WTC11 (cell line): ENCODE measurements around the gene ZNF468. TPM values are rescaled to one million over a fixed set of nuclear protein-coding genes. Genes with fewer than 3 reads are reported as not detected.
"Not testable (repeated sequence)": the region's sequence is repeated elsewhere in the genome, so short reads cannot be mapped to it uniquely, and the experiment has no call there.

Source experiments
- ATAC-seq: fragments of 200-7000 bp; cut with Tn5 transposase; 2 replicates; pipeline ENCODE4 v1.10.0; 2021; ENCODE audit warnings: mild to moderate bottlenecking, moderate library complexity
- CTCF ChIA-PET: fragments of 300-600 bp; sonication (Branson Sonifier 250); formaldehyde crosslinking; loops from one replicate; lab custom pipeline; 2021; ENCODE audit warnings: antibody characterized with exemption; lab: Charles Lee
- POLR2A ChIA-PET: fragments of 350-600 bp; sonication (Branson Sonifier 250); formaldehyde crosslinking; loops from one replicate; lab custom pipeline; 2021; ENCODE audit warnings: antibody characterized with exemption; lab: Charles Lee
- DNase-seq: peaks from one replicate; pipeline ENCODE4 v3.0.0; 2021; ENCODE audit warnings: low spot score
- H3K27ac Mint-ChIP-seq: 2 replicates; pipeline ENCODE4 v1.8.0; 2021; ENCODE audit warnings: mixed read lengths
- H3K27me3 Mint-ChIP-seq: 2 replicates; pipeline ENCODE4 v1.8.0; 2021; ENCODE audit warnings: low read depth, mild to moderate bottlenecking, moderate library complexity, mixed read lengths
- H3K36me3 Mint-ChIP-seq: 2 replicates; pipeline ENCODE4 v1.8.0; 2021; ENCODE audit warnings: mixed read lengths
- H3K4me1 Mint-ChIP-seq: 2 replicates; pipeline ENCODE4 v1.8.0; 2022; ENCODE audit warnings: mixed read lengths
- H3K4me3 Mint-ChIP-seq: 2 replicates; pipeline ENCODE4 v1.8.0; 2021; ENCODE audit warnings: mild to moderate bottlenecking, moderate library complexity, mixed read lengths
- H3K9me3 Mint-ChIP-seq: 2 replicates; pipeline ENCODE4 v1.8.0; 2021; ENCODE audit warnings: mixed read lengths
- ELF4 ChIP-seq: sonication (generic); formaldehyde crosslinking; IDR thresholded peaks from 2 replicates; pipeline ENCODE4 v1.8.1; 2022; ENCODE audit warnings: low read depth, mild to moderate bottlenecking, moderate library complexity, missing genetic modification reagents
- ETV6 ChIP-seq: sonication (generic); formaldehyde crosslinking; IDR thresholded peaks from 2 replicates; pipeline ENCODE4 v1.8.1; 2022; ENCODE audit warnings: mild to moderate bottlenecking, missing genetic modification reagents
- FOXJ3 ChIP-seq: sonication (generic); formaldehyde crosslinking; IDR thresholded peaks from 2 replicates; pipeline ENCODE4 v1.9.0; 2021; ENCODE audit warnings: missing genetic modification reagents, mild to moderate bottlenecking, borderline replicate concordance
- GABPB1 ChIP-seq: sonication (generic); formaldehyde crosslinking; IDR thresholded peaks from 2 replicates; pipeline ENCODE4 v1.8.1; 2023; ENCODE audit warnings: mild to moderate bottlenecking, missing genetic modification reagents
- JUN ChIP-seq: sonication (generic); formaldehyde crosslinking; IDR thresholded peaks from 2 replicates; pipeline ENCODE4 v1.8.0; 2023; ENCODE audit warnings: mild to moderate bottlenecking, missing genetic modification reagents
- MYBL2 ChIP-seq: sonication (generic); formaldehyde crosslinking; IDR thresholded peaks from 2 replicates; pipeline ENCODE4 v1.8.1; 2023; ENCODE audit warnings: mild to moderate bottlenecking, moderate library complexity, missing genetic modification reagents
- OVOL2 ChIP-seq: fragments of 250-450 bp; sonication (Bioruptor Pico); IDR thresholded peaks from 2 replicates; pipeline ENCODE4 v1.9.0; 2021; ENCODE audit warnings: mild to moderate bottlenecking, borderline replicate concordance
- SOX15 ChIP-seq: fragments of 250-450 bp; sonication (Bioruptor Pico); IDR thresholded peaks from 2 replicates; pipeline ENCODE4 v1.9.0; 2021; ENCODE audit warnings: mild to moderate bottlenecking
- ZBTB21 ChIP-seq: sonication (generic); formaldehyde crosslinking; IDR thresholded peaks from 2 replicates; pipeline ENCODE4 v1.8.1; 2023; ENCODE audit warnings: mild to moderate bottlenecking, missing genetic modification reagents, borderline replicate concordance
- total RNA-seq: library from RNA; stranded (reverse); gene quantifications from 3 replicates; pipeline ENCODE4 v1.2.3, GENCODE V29; 2021
- TF ChIP-seq, protein P1 (sequence below): fragments of 250-450 bp; sonication (Bioruptor Pico); IDR thresholded peaks from 2 replicates; pipeline ENCODE4 v1.8.0; 2021; ENCODE audit warnings: mild to moderate bottlenecking
- TF ChIP-seq, protein P2 (sequence below): sonication (generic); formaldehyde crosslinking; IDR thresholded peaks from 2 replicates; pipeline ENCODE4 v1.8.0; 2023; ENCODE audit warnings: mild to moderate bottlenecking, missing genetic modification reagents

The ZNF468 gene
- total RNA-seq, 1 experiment from 2014 or later, result 32.0 TPM

DNA sequence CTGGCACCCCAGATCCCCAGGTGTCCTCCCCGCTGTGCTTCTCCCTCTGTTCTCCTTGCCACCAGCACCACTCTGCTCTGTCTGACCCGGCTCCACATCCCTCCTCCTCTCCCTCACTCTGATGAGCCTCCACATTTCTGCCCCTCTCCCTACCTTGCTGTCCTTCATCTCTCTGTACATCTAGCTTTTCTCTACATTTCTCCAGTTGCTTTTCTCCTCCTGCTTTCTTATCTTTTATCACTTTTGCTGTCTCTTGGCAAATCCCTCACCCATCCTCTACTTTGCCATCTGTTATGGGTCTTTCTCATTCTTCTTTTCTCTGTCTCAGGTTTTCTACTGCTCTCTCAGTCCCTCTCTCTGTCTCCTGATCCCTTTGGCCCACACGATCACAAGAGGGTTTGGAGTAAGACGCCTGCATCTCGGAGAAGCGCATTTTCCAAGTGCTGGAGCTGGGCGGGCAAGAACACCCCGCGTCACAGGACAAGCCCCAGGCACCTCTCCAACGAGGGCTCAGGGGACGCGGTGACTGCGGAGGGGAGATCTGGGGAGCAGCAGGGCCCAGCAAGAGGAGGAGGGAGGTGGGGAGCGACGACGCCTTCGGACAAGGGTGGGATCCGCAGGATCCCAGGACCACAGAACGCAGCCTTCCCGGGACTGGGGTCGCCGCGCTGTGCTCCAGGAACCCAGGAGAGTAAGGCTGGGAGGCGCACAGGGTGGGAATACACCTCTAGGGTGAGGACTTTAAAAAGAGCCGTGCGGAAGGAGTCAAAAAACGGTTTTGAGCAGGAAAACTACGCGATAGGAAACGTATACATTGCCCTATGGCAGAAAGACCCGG is 660 bp downstream of the ZNF468 start:
- CTCF ChIA-PET, POLR2A ChIA-PET, H3K4me1 Mint-ChIP-seq, H3K9me3 Mint-ChIP-seq, H3K27me3 Mint-ChIP-seq: not testable (repeated sequence)
- H3K27ac Mint-ChIP-seq, result 0 out of 2 replicates have a peak overlapping the region, but pooled peaks have one; percentile 10
- DNase-seq (peak; percentile 30), ATAC-seq (peak; percentile 60)
- H3K4me3 Mint-ChIP-seq, result peak overlapping the region; percentile 91
- peaks cover 14% of the 10 kb centered on the region for H3K36me3 Mint-ChIP-seq

DNA sequence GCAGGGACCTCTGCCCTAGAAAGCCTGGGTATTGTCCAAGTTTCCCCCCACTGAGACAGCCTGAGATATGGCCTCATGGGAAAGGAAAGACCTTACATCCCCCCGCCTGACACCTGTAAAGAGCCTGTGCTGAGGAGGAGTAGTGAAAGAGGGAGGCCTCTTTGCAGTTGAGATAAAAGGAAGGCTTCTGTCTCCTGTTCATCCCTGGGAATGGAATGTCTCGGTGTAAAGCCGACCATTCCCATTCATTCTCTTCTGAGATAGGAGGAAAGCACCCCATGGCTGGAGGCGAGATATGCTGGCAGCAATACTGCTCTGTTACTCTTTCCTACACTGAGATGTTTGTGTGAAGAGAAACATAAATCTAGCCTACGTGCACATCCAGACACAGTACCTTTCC is 10.1 kb downstream of the ZNF468 start:
- POLR2A ChIA-PET, H3K27ac Mint-ChIP-seq, H3K4me3 Mint-ChIP-seq, H3K27me3 Mint-ChIP-seq, H3K9me3 Mint-ChIP-seq, CTCF ChIA-PET, DNase-seq, ATAC-seq, H3K4me1 Mint-ChIP-seq: not testable (repeated sequence)
- H3K36me3 Mint-ChIP-seq, result peaks cover 71% of the 10 kb centered on the region

DNA sequence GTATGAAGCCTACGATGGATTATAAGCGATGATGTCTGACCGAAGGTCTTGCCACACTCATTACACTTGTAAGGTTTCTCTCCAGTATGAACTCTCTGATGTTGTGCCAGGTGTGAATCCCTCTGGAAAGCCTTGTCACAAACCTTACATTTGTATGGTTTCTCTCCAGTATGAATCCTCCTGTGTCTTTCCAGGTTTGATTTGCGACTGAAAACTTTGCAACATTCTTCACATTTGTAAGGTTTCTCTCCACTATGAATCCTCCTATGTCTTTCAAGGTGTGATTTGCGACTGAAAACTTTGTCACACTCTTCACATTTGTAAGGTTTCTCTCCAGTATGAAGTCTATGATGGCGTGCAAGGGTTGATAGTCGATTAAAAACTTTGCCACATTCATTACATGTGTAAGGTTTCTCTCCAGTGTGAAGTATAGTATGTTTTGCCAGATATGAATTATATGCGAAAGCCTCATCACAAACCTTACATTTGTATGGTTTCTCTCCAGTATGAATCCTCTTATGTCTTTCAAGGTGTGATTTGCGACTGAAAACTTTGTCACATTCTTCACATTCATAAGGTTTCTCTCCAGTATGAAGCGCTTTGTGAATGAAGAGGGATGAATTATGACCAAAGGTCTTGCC is 16.5 kb downstream of the ZNF468 start:
- DNase-seq, H3K27ac Mint-ChIP-seq, H3K27me3 Mint-ChIP-seq, CTCF ChIA-PET, H3K4me3 Mint-ChIP-seq, ATAC-seq, H3K4me1 Mint-ChIP-seq, POLR2A ChIA-PET: not testable (repeated sequence)
- H3K36me3 Mint-ChIP-seq, result peaks cover 73% of the 10 kb centered on the region
- H3K9me3 Mint-ChIP-seq, result peaks cover 45% of the 10 kb centered on the region

DNA sequence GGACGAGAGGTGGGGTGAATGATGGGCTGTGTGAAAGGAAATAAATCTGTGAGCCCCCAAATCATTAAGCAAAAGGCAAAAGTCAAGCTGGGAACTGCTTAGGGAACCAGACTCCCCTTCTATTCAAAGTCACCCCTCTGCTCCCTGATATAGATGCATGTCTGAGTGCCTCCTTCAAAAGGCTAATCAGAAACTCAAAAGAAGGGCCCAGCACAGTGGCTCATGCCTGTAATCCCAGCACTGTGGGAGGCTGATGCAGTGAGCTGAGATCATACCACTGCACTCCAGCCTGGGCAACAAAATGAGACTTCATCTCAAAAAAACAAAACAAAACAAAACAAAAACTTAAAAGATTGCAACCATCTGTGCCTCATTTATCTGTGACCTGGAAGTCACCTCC is 23.1 kb downstream of the ZNF468 start:
- peak; percentile 32; the same call in 1 of the 2 replicates for ATAC-seq
- H3K4me3 Mint-ChIP-seq, H3K9me3 Mint-ChIP-seq, DNase-seq, H3K27ac Mint-ChIP-seq, CTCF ChIA-PET, H3K4me1 Mint-ChIP-seq, POLR2A ChIA-PET, H3K27me3 Mint-ChIP-seq: not testable (repeated sequence)
- H3K36me3 Mint-ChIP-seq, result peaks cover 12% of the 10 kb centered on the region

DNA sequence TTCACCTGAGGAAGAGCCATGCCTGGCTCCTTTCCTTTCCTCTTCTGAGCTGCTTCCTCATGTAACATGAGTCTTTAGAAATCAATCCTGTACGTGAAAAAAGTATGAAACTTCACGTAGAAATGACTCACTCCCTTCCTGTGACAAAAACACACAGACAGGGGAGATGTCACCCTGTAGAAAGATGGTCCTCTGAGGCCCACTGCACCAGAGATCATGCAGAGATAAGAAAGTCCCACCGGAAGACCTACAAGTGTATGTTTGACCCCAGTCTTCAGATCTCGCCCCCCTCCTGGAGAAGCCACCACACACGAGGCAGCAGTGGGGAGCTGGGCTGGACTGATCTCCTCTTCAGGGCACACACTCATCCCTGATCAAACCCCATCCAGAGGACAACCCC is 23.9 kb downstream of the ZNF468 start:
- CTCF ChIA-PET, H3K4me3 Mint-ChIP-seq, ATAC-seq, H3K27ac Mint-ChIP-seq, DNase-seq, H3K9me3 Mint-ChIP-seq, POLR2A ChIA-PET, H3K27me3 Mint-ChIP-seq, H3K36me3 Mint-ChIP-seq, H3K4me1 Mint-ChIP-seq: not testable (repeated sequence)

DNA sequence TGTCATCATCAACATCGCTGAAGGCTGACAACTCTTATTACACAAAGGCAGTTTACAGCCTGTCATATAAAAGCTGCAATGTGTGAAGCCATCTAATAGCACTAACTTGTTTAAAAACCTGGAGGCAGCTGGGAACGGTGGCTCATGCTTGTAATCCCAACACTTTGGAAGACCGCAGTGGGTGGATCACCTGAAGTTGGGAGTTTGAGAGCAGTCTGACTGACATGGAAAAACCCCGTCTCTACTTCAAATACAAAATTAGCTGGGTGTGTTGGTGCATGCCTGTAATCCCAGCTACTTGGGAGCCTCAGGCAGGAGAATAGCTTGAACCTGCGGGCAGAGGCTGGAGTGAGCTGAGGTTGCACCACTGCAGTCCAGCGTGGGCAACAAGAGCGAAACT is 27.6 kb downstream of the ZNF468 start:
- H3K36me3 Mint-ChIP-seq, H3K27ac Mint-ChIP-seq, H3K27me3 Mint-ChIP-seq, H3K9me3 Mint-ChIP-seq, ATAC-seq, CTCF ChIA-PET, POLR2A ChIA-PET, H3K4me3 Mint-ChIP-seq, H3K4me1 Mint-ChIP-seq, DNase-seq: not testable (repeated sequence)

DNA sequence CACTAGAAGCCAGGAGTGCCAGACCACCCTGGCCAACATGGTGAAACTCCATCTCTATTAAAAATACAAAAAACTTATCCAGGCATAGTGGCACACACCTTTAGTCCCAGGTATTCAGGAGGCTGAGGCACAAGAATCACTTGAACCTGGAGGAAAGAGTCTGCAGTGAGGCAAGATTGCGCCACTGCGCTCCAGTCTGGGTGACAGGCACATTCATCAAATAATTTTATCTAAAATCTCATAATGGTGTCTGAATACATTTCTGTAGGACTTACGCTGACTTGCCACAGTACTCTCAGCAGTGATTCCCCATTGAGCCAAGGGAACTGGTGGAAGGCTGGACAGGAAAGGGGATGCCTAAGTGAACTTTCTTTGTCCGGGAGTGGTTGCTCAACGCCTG is 31.7 kb downstream of the ZNF468 start:
- Mint-ChIP-seq H3K9me3 (peaks cover 5% of the 10 kb centered on the region; the same call in 1 of the 2 replicates), H3K27me3 (peaks cover 4% of the 10 kb centered on the region), H3K4me3 (no peak overlapping the region), H3K27ac (no peak overlapping the region), H3K4me1 (peaks cover 1% of the 10 kb centered on the region), H3K36me3 (no peaks in the 10 kb centered on the region)
- no peak for ATAC-seq
- ChIA-PET POLR2A (no interaction called here), CTCF (no interaction called here)
- DNase-seq, result no peak
- TF ChIP-seq JUN, result no peak
- TF ChIP-seq MYBL2 (CRISPR knock-in tag), result no peak
- no peak for TF ChIP-seq FOXJ3 (CRISPR knock-in tag)
- no peak for TF ChIP-seq GABPB1 (CRISPR knock-in tag)

DNA sequence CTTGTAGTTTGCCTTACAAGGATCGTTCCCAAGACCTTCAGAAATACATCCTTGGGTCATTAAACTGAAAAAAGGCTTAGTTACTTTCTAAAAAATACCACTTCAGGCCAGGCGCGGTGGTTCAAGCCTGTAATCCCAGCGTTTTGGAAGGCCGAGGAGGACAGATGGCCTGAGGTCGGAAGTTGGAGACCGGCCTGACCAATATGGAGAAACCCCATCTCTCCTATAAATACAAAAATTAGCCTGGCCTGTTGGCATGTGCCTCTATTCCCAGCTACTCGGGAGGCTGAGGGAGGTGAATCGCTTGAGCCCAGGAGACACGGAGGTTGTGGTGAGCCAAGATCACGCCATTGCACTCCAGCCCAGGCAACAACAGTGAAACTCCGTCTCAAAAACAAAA is 33.7 kb downstream of the ZNF468 start:
- DNase-seq (no peak), ATAC-seq (no peak)
- Mint-ChIP-seq H3K4me3 (no peak overlapping the region), H3K4me1 (peaks cover 7% of the 10 kb centered on the region), H3K36me3 (no peaks in the 10 kb centered on the region), H3K9me3 (peaks cover 5% of the 10 kb centered on the region; the same call in 1 of the 2 replicates), H3K27me3 (peaks cover 10% of the 10 kb centered on the region), H3K27ac (no peak overlapping the region)
- ChIA-PET POLR2A (no interaction called here), CTCF (no interaction called here)
- TF ChIP-seq ETV6 (CRISPR knock-in tag) (no peak), SOX15 (CRISPR knock-in tag) (no peak), ELF4 (CRISPR knock-in tag) (no peak), ZBTB21 (CRISPR knock-in tag) (no peak), MYBL2 (CRISPR knock-in tag) (no peak), FOXJ3 (CRISPR knock-in tag) (no peak), OVOL2 (CRISPR knock-in tag) (no peak), JUN (no peak)
- TF ChIP-seq, protein P1, sequence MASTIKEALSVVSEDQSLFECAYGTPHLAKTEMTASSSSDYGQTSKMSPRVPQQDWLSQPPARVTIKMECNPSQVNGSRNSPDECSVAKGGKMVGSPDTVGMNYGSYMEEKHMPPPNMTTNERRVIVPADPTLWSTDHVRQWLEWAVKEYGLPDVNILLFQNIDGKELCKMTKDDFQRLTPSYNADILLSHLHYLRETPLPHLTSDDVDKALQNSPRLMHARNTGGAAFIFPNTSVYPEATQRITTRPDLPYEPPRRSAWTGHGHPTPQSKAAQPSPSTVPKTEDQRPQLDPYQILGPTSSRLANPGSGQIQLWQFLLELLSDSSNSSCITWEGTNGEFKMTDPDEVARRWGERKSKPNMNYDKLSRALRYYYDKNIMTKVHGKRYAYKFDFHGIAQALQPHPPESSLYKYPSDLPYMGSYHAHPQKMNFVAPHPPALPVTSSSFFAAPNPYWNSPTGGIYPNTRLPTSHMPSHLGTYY (CRISPR knock-in tag), result no peak
- TF ChIP-seq, protein P2, sequence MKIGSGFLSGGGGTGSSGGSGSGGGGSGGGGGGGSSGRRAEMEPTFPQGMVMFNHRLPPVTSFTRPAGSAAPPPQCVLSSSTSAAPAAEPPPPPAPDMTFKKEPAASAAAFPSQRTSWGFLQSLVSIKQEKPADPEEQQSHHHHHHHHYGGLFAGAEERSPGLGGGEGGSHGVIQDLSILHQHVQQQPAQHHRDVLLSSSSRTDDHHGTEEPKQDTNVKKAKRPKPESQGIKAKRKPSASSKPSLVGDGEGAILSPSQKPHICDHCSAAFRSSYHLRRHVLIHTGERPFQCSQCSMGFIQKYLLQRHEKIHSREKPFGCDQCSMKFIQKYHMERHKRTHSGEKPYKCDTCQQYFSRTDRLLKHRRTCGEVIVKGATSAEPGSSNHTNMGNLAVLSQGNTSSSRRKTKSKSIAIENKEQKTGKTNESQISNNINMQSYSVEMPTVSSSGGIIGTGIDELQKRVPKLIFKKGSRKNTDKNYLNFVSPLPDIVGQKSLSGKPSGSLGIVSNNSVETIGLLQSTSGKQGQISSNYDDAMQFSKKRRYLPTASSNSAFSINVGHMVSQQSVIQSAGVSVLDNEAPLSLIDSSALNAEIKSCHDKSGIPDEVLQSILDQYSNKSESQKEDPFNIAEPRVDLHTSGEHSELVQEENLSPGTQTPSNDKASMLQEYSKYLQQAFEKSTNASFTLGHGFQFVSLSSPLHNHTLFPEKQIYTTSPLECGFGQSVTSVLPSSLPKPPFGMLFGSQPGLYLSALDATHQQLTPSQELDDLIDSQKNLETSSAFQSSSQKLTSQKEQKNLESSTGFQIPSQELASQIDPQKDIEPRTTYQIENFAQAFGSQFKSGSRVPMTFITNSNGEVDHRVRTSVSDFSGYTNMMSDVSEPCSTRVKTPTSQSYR, result no peak
